ENCODE data around the gene CIB4. TPM values are rescaled to one million over a fixed set of nuclear protein-coding genes. Genes with fewer than 3 reads are reported as not detected.
"Not testable (repeated sequence)": the region's sequence is repeated elsewhere in the genome, so short reads cannot be mapped to it uniquely, and the experiment has no call there.

CIB4 gene
- total RNA-seq, 1 donor from 2014 or later = not detected

DNA sequence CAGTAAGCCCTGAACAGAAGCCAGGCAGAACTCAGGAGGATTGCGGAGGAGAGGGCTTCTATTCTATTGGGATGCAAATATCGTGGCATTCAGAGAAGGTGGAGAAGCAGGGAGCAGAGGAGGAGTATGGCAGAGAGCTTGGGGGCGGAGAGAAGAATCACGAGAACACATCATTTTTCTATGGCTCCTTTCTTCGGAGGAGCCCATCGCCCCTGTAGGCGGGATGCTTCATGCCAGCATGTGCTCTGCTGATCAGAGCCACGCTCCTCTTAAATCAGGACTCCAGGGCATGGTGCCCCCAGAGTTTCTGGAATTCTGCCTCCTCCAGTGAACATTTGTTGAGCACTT, 71.1 kb downstream of the CIB4 start:
- DNase-seq (ENCODE audit: low read depth) = no peak

DNA sequence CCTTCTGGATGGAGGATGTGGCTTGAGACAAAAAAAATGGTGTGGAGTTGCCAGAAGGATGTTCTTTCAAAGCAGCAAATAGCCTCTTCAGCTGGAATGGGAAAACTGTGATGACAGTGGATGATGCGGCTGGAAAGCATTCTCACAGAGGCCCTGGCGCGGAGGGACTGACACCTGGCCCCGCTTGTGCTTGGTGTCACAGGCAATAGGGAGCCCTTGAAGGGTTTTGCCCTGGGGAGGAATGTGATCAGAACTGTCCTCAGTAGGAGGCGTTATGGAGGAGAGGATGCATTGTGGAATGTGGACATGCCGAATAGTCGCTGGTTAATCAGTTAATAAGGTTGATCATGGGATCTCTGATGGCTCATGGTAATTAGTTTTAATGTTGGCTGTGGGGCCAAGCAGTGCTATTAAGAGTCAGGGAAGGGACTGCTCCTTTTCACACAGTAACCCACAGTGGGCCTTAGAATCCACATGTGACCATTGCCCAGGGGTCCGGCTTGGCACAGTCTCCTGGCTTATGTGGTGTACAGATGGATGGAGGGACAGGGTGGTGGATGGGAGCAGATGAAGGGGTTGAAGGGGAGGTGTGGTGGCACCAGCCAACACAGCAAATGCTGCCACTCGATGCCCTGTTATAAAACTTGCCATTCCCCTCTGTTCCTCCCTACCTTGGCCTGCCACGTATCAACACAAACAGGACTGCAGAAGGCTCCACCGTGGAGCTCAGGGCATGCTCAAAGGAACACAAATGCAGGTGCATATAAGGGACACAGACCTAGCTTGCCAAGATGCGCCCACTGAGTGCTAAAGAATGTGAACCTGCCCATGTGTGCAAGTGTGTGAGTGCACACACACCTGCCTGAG, 71.7 kb downstream of the CIB4 start:
- no peak for DNase-seq (ENCODE audit: low read depth)

DNA sequence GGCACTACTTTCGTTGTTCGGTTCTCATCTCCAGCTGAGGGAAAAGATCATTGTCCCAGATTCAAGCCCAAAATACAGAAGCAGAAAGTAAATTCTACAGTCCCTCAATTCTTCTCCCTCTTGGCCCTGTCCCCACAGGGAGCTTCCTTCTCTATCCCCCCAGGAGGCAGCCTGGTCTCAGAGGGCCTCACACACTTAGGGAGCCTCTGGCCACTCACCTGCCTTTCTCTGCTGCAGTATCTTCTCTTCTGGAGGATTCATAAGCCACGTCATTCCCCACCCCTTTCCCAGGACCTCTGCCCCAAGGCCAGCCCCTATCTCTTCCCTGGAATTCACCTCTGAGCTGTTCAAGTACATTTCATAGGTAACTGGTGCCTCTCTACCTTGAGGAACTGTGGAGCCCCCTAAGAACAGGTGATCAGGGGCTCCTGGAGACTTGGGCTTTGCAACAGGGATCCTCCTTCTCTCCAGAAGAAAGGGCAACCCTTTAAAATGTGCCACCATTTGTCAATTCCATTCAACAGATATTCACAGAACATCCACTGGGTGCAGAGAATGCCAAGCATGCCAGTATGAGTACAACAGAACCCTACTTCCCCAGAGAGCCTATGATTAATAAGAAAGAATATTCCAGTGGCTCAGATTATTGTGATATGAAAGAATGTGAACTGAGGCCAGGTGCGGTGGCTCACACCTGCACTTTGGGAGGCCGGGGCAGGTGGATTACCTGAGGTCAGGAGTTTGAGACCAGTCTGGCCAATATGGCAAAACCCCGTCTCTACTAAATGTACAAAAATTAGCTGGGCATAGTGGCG, 72.9 kb downstream of the CIB4 start:
- DNase-seq (ENCODE audit: low read depth) = no peak

DNA sequence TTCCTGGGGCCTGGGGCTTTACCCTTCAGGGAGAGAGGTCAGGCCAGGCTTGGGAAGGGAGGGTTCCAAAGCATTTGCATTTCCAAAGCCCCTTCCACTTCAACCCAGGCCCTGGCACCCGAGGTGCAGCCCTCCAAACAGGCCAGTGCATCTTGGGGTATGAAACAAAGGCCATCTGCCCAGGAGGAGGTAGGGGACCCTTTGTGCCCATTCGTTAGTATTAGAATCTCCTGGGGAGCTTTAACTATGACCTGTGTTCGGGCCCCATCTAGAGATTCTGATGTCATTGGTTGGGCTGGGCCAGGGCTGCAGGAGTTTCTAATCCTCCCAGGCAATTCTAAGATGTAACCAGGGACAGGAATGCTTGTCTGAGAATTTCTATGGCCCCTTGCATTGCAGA, 73.6 kb downstream of the CIB4 start:
- DNase-seq (ENCODE audit: low read depth) = no peak

GRCh38 chr2:26566731-26567130, 74.4 kb downstream of the CIB4 start:
- not testable (repeated sequence) for DNase-seq (ENCODE audit: low read depth)

DNA sequence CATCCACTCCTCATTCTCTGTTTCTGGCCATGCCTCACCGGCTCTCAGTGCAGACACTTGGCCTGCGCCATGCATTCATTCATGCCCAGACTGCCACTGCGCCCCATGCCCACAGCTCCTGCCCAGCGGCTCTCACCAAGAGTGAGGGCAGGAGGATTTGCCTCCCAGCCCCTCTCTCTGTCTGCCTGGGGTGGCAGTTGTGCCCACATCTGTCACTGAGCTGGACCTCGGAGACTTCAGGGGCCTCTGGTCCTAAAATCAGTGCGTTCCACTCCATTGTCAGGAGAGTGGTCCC, 75.1 kb downstream of the CIB4 start:
- no peak for DNase-seq (ENCODE audit: low read depth)

GRCh38 chr2:26564121-26564644, 77.0 kb downstream of the CIB4 start:
- DNase-seq (ENCODE audit: low read depth) = no peak

GRCh38 chr2:26563686-26564085, 77.5 kb downstream of the CIB4 start:
- no peak for DNase-seq (ENCODE audit: low read depth)

GRCh38 chr2:26562811-26563645, 78.1 kb downstream of the CIB4 start:
- peak; percentile 86 for DNase-seq (ENCODE audit: low read depth)

DNA sequence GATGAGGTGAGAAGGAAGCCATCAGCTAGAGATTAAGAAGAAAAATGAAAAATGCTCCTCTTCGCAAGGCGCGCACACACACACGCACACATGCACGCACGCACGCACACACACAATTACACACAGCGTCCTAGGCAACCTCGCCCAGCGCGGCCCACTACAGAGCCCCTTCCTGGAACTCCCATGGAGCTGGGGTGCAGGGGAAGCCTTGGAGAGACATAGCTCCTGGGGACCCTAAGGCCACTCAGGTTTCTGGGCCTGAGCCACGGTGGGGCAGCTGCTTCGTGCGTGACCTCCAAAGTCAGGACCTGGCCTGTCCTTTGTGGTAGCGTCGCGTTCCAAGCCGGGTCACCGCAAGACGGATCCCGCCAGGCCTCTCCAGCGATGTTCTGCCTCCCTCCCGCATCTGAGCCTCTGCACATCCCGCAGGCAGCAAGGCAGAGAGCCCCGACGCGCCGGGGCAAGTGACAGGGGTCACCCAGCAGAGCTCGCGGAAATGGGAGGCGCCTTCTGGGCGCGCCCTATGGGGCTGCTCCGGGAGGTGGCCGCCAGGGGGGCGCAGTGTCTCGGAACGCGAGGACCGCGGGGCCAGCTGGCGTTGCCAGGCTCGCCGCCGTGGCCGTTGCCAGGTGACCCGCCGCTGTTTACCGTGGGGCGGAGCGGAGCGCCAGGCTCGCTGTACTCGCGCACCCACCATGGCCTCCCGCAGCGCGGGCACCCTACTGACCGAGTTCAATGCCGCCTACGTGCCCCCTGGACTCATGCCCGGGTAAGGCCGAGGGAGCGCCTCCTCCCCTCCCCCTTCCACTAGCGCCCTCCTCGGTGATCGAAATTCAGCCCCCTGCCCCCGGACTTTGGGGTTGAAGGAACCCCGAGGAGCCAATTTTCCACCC, 79.0 kb downstream of the CIB4 start:
- DNase-seq (ENCODE audit: low read depth) = peak; percentile 69

- DNase-seq (ENCODE audit: low read depth) = no peak
Measured at GRCh38 chr2:26561376-26561775, 79.8 kb downstream of the CIB4 start.

- no peak for DNase-seq (ENCODE audit: low read depth)
Measured at GRCh38 chr2:26560892-26561291, 80.3 kb downstream of the CIB4 start.

DNA sequence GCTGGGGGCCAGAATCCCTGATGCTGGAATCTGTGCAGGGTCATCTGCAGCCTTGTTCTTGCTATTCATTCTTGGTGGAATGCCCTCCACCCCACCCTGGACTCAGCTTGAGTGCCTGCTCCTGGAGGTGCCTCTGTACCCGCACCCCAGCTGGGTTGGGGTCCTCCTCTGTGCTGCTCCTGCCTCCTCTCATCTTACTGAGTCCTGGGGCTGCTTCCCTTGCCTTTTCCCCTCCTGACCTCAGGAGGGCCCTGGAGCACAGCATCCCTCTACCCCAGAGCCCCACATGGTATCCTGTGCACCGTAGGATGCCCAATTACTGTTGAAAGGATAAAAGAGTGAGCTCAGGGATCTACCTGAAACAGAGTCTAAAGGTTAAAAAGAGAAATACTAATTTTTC, 81.6 kb downstream of the CIB4 start:
- DNase-seq (ENCODE audit: low read depth) = no peak

DNA sequence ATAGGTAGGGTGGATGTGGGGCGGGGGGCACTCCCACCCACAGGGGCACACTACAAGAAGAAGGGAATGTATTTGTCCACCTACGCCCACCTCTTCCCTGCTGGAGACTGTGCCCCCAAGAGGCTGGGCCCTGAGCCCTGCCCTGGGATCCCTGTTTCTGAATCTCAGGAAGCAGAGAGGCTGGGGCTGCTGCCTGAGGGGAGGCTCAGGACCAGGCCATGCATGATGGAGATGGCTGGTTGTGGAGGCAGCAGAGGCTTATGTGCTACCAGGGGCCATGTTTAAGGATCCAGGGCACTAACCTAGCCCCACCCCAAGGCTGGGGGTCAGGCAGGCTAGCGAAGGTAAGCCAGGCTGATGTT, 82.1 kb downstream of the CIB4 start:
- no peak for DNase-seq (ENCODE audit: low read depth)

DNA sequence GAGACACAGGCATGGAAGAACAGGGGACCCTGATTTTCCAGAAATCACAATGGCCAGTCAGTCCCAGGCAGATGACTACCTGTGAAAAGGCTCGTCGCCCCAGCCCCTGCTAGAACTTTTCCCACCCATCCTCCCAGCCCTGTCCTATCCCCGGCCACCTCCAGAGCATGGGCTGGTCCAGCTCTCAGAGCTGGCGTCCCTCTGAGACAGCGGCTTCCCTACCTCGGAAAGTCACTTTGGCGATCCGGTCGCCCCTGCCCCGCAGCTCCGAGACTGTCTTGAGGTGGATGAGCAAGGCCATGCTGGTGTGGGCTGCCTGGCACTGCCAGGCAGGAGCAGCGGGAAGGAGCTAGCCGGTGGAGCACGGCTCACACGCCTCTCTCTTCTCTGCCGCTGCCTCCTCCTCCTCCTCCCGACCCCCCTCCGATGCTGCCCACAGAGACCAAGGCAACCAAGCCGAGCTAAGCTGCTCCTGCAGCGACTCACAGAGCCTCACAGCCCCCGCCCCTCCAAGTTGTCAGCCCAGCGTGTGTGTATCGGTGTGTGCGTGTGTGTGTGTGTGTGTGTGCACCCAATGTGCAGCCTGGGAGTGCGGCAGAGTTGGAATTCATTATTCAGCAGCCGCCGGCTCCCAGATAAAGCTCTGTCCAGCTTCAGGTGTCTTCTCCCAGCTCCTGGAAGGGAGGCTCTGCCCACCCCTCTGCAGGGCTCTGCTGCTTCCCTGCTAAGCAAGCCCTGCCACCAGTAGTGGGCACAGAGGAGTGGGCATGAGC, 82.7 kb downstream of the CIB4 start:
- no peak for DNase-seq (ENCODE audit: low read depth)

- DNase-seq (ENCODE audit: low read depth) = no peak
Measured at GRCh38 chr2:26557244-26557925, 83.8 kb downstream of the CIB4 start.

DNA sequence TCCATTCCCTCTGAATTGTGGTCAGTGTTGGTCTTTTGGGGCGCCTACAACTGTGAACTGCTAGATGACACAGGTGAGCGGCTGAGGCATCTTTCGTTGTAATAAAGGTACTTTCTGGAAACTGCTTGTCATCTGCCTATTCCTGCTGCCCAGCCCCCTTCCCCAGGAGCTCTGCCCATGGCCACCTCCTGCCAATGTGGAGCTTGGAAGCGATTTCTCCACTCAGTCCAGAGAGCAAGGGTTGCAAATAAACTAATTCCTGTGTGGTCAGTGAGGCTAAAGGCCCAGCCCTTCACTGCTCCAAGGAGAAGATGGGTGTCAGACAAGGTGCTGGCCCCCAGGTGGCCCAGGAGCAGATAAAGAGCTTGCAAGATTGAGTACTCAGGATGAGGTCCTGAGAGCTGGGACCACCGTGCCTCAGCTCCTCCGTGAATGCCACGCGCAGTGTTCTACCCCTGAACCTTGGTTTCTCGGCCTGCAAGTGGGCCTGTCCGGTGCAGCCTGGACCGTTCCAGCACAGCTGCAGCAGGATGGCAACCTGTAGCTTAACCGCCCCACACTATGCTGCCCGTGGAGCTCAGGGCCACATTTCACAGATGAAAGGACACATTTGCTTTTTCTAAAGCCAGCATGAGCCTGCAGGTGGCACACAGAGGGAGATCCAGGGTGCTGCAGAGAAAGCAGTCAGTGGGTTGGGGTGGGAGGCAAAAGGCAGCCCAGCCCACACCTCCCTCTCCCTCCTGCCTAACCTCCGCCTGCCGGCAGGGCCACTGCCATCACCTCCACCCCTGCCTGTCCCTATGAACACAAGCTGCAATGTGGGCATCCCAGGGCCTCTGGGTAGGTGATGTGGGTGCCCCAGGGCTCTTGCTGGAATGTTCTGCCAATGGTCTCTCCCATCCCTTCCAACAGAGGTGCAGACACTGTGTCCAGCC, 84.6 kb downstream of the CIB4 start:
- DNase-seq (ENCODE audit: low read depth) = no peak

GRCh38 chr2:26555246-26556133, 85.7 kb downstream of the CIB4 start:
- DNase-seq (ENCODE audit: low read depth) = no peak
